Type B pancreatic cell (in vitro differentiated cells): Measurements from ENCODE around the gene MIPEP. TPM values are rescaled to one million over a fixed set of nuclear protein-coding genes. Genes with fewer than 3 reads are reported as not detected.
"Not testable (repeated sequence)": the region's sequence is repeated elsewhere in the genome, so short reads cannot be mapped to it uniquely, and the experiment has no call there.

Experiments
- DNase-seq: peaks from one replicate; pipeline ENCODE4 v3.0.0; 2021; ENCODE audit warnings: mixed read lengths; ENCODE audit not compliant: unreplicated experiment; ENCODE audit errors: extremely low spot score
- H3K27ac Mint-ChIP-seq: 2 replicates; pipeline ENCODE4 v1.8.0; 2021; ENCODE audit warnings: mild to moderate bottlenecking, mixed read lengths
- H3K27me3 Mint-ChIP-seq: 2 replicates; pipeline ENCODE4 v1.8.0; 2021; ENCODE audit warnings: mixed read lengths
- H3K36me3 Mint-ChIP-seq: 2 replicates; pipeline ENCODE4 v1.8.0; 2021; ENCODE audit warnings: mixed read lengths
- H3K4me1 Mint-ChIP-seq: one replicate; pipeline ENCODE4 v1.8.0; 2021; ENCODE audit warnings: mixed read lengths; ENCODE audit not compliant: unreplicated experiment
- H3K4me3 Mint-ChIP-seq: 2 replicates; pipeline ENCODE4 v1.8.0; 2021; ENCODE audit warnings: mild to moderate bottlenecking, mixed read lengths
- H3K9me3 Mint-ChIP-seq: 2 replicates; pipeline ENCODE4 v1.8.0; 2021; ENCODE audit warnings: mixed read lengths
- total RNA-seq: library from RNA; stranded (reverse); gene quantifications from 2 replicates; pipeline ENCODE4 v1.2.1, GENCODE V29; 2021; ENCODE audit warnings: low replicate concordance
- TF ChIP-seq, protein P1 (sequence below): fragments of 200-600 bp; sonication (generic); conservative IDR thresholded peaks from 2 replicates; pipeline ENCODE4 v1.5.0; 2021; ENCODE audit warnings: antibody characterized with exemption, mild to moderate bottlenecking

The MIPEP gene
- total RNA-seq, 1 donor from 2014 or later: 29.9 TPM

DNA sequence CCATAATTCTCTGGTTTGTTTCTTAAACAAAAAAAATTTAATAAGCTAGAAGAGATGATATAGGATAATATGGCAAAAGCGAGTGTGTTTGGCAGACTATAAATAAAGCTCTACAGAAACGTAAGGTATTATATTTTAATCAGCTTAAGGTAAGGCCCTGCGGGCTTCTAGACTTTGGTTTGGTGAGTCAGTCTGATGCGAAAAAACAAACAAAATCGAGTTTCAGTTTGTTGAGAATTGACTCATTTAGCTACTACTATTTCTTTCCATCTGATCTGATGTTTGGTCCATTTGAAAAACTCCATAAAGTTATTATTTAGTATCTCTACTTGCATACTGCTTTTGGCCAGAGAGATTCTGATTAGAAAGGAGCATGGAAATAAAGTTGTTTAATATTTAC is 138.0 kb downstream of the MIPEP start:
- Mint-ChIP-seq H3K4me1 (peaks cover 43% of the 10 kb centered on the region), H3K27ac (peak overlapping the region; percentile 73), H3K27me3 (no peaks in the 10 kb centered on the region), H3K9me3 (no peaks in the 10 kb centered on the region), H3K4me3 (no peak overlapping the region), H3K36me3 (no peaks in the 10 kb centered on the region)
- DNase-seq: no peak
- TF ChIP-seq, protein P1, sequence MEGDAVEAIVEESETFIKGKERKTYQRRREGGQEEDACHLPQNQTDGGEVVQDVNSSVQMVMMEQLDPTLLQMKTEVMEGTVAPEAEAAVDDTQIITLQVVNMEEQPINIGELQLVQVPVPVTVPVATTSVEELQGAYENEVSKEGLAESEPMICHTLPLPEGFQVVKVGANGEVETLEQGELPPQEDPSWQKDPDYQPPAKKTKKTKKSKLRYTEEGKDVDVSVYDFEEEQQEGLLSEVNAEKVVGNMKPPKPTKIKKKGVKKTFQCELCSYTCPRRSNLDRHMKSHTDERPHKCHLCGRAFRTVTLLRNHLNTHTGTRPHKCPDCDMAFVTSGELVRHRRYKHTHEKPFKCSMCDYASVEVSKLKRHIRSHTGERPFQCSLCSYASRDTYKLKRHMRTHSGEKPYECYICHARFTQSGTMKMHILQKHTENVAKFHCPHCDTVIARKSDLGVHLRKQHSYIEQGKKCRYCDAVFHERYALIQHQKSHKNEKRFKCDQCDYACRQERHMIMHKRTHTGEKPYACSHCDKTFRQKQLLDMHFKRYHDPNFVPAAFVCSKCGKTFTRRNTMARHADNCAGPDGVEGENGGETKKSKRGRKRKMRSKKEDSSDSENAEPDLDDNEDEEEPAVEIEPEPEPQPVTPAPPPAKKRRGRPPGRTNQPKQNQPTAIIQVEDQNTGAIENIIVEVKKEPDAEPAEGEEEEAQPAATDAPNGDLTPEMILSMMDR: no peak

DNA sequence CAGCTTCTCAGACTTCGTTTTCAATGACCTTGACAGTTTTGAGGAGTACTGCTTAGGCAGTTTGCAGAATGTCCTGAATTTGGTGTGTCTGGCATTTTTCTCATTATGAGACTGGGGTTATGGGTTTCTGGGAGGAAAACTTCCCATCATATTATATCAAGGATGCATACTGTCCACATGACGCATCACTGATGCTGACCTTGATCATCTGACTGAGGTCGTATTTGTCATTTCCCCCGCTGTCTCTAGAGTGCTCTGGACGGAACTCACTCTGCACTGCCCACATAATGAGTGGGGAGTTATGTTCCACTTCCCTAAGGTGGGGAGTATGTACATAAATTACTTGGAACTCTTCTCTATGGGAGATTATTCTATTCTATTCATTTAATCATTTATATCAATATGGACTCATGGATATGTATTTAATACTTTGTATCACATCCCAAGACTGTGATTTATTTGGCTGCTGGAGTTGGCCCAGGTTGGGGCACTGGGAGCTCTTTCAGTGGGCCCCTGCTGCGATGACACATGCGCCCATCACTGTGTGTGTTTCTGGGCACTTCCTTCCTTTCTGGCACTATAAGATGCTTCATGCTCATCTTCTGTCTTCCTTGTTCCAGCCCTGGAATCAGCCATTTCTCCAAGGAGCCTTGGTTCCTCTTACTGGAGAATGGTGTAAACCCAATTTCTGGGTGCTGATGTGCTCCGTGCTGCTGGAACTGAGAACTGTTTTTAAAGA is 138.6 kb downstream of the MIPEP start:
- Mint-ChIP-seq H3K27me3 (no peaks in the 10 kb centered on the region), H3K4me1 (peaks cover 43% of the 10 kb centered on the region), H3K4me3 (no peak overlapping the region), H3K9me3 (no peaks in the 10 kb centered on the region), H3K36me3 (no peaks in the 10 kb centered on the region), H3K27ac (no peak overlapping the region)
- DNase-seq: no peak
- TF ChIP-seq, protein P1: no peak

DNA sequence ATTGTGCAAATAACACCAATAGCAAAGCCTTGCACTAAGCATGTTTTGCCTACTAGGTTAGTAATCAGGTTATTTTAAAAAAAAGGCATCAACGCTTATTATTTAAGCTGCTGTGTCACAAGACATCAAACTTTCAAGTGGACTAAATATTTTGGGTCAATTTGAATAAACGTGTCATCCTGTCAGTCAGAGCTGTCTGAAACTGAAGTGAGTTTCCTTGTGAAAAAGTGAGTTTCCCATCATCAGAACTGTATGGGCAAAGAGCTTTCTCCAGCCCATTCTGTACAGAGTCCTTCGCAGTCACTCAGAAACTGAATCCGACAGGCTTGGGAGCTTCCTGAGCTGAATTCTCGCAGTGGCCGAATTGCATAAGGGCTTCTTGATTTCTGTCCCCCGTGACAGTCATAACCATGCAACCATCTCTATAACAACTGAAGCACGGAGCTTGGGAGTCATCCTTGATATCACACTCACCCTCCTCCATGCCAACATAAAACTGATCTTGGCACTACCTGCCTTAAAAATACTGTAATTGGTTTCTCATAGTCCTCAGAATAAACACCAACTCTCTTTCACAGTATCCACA is 139.8 kb downstream of the MIPEP start:
- Mint-ChIP-seq H3K4me3 (no peak overlapping the region), H3K27me3 (no peaks in the 10 kb centered on the region), H3K4me1 (peaks cover 39% of the 10 kb centered on the region), H3K9me3 (no peaks in the 10 kb centered on the region), H3K36me3 (no peaks in the 10 kb centered on the region), H3K27ac (peak overlapping the region; percentile 89)
- no peak for DNase-seq
- TF ChIP-seq, protein P1: peak; percentile 35

DNA sequence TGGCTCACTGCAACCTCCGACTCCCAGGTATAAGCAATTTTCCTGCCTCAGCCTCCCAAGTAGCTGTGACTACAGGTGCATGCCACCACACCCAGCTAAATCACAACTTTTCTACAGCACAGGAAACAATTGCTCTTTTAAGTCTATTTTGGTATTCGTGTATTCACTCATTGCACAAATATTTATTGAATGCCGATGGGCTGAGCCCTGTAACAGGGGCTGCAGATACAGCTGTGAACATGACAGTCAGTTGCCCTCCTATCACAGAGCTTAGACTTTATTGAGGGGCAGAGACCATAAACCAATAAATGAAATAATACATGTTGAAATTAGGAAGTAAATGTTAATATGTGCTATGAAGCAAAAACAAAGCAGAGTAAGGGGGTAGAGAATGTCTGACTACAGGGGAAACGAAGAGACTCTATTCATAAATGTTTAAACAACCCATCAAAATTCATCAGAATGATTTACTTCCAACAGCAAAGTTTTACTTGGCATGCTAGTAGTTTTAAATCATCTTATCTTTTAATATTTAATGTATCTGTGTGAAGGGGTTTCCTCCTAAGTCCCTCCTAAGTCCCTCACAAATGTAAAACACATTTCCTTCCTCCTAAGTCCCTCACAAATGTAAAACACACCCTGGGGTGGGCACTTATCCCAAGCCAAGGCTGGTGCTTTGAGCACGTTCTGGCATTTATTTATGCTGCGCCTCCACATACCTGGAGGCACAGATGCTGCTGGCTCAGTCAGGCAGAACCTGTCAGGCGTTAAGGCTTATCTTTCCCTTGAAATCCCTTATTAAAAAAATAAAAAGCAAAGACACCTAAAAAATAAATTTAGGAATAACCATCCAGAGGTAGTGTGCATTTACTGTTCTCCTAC is 140.8 kb downstream of the MIPEP start:
- peaks cover 38% of the 10 kb centered on the region for H3K4me1 Mint-ChIP-seq
- no peaks in the 10 kb centered on the region for H3K27me3 Mint-ChIP-seq
- TF ChIP-seq, protein P1: no peak
- no peaks in the 10 kb centered on the region for H3K36me3 Mint-ChIP-seq
- no peaks in the 10 kb centered on the region for H3K9me3 Mint-ChIP-seq
- peak overlapping the region; percentile 89 for H3K27ac Mint-ChIP-seq
- DNase-seq: no peak
- peak overlapping the region; percentile 64 for H3K4me3 Mint-ChIP-seq

DNA sequence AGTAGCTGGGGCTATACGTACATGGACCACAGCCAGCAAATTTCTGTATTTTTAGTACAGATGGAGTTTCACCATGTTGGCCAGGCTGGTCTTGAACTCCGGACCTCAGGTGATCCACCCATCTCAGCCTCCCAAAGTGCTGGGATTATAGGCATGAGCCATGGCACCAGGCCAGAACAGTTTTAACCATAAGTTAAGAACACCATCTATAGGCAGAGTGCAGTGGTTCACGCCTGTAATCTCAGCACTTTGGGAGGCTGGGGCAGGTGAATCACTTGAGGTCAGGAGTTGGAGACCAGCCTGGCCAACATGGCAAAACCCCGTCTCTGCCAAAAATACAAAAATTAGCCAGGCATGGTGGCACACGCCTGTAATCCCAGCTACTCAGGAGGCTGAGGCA is 143.1 kb downstream of the MIPEP start:
- H3K4me3 Mint-ChIP-seq, H3K27ac Mint-ChIP-seq, DNase-seq, H3K9me3 Mint-ChIP-seq, H3K36me3 Mint-ChIP-seq, H3K27me3 Mint-ChIP-seq: not testable (repeated sequence)
- peaks cover 37% of the 10 kb centered on the region for H3K4me1 Mint-ChIP-seq

DNA sequence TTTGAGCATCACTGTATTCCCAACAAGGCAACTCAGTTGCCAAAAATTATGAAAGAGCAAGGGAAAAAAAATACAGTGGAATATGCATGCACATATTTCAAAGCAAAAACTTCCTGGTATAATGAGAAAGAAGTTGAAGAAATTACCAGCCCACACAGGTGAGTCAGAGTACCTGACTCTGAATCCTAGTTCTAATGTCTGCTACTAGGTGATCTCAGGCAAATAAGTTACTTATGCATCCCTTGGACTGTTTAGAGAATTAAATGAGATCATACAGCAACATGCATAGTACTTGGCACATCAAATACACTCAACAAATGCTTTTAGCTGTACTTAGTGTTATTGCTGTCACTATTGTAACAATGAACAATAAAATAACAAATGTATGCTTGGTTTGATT is 144.9 kb downstream of the MIPEP start:
- Mint-ChIP-seq H3K4me3 (peak overlapping the region; percentile 56), H3K36me3 (no peaks in the 10 kb centered on the region), H3K9me3 (no peaks in the 10 kb centered on the region), H3K4me1 (peaks cover 38% of the 10 kb centered on the region), H3K27ac (peak overlapping the region; percentile 99), H3K27me3 (no peaks in the 10 kb centered on the region)
- TF ChIP-seq, protein P1: no peak
- DNase-seq: no peak
